GM21381 (cell line): ENCODE measurements around the gene PPY.
"Not testable (repeated sequence)": the region's sequence is repeated elsewhere in the genome, so short reads cannot be mapped to it uniquely, and the experiment has no call there.

Experiments
- ATAC-seq: cut with Tn5 transposase; IDR thresholded peaks from one replicate; pipeline ENCODE4 v1.9.1; 2021; ENCODE audit warnings: mild to moderate bottlenecking, moderate library complexity; ENCODE audit not compliant: unreplicated experiment

PPY gene

GRCh38 chr17:43942051-43942685 lies at the start of gene PPY:
PPY (minus strand) TSS chr17:43942476; CDS start chr17:43941654, 822 bp downstream.
- ATAC-seq, result no peak

- ATAC-seq, result no peak
These were observed 46.0 kb upstream of the PPY start for GRCh38 chr17:43988301-43988700.

DNA sequence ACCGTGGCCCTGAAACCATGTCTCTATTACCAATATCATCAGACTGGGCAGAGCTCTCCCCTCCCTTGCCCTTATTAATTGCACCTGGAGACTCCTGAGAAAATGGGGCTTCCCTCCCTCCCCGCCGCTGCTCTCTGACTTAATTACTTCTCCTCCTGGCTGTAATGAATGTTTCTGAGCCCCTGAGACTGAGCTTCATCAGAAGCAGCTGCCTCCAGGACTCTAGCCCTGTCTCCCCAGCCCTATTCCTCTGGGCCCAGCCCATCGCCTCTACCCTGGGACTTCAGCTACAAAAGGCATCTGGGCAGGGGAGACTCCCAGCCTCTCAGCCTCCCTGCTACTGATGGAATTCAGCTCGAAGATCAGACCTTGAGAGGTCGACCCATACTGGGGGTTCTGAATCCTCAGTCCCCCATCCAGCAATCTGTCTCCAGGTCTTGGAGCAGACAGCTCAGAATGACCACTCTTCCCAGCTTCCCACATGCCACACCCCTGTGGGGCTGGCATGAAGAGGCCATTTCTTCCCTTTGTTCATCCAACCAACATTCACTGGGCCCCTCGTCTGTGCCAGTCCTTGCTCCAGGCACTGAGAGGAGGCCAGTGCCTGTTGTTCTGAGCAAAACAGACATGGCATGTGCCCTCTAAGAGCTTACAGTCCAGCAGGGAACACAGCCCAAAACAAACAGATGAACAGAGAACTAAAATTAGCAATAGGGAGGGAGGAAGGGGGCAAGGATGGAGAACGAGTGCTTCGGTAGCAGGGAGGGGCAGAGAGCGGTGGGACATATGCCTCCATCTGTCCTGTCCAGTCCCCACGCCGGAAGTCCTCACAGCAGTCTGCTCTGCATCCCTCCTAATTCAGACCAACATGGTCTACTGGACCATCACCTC lies 45.1 kb upstream of the PPY start:
- no peak for ATAC-seq

GRCh38 chr17:43986225-43986981 lies 44.1 kb upstream of the PPY start:
- no peak for ATAC-seq

DNA sequence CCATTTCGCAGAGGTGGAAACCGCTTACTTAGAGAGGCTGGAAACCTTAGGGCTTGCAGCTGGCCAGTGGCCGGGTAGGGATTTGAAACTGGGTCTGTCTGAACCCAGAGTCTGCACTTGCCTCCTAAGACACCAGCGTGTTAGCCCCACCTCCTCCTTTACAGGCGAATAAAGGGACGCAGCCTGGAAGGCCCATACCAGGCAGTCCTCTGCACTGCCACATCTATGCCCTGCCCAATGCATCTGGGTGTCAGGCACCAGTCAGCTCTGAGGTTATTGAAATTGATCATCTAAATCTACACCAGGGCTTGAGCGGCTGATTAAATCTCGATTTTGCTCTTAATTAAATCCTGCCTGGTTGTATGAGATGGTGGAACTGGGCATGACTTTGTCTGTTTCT lies 42.2 kb upstream of the PPY start:
- ATAC-seq, result no peak

- no peak for ATAC-seq
These were observed 41.5 kb upstream of the PPY start for GRCh38 chr17:43983515-43984411.

GRCh38 chr17:43983196-43983514 lies 40.9 kb upstream of the PPY start:
- ATAC-seq, result no peak

DNA sequence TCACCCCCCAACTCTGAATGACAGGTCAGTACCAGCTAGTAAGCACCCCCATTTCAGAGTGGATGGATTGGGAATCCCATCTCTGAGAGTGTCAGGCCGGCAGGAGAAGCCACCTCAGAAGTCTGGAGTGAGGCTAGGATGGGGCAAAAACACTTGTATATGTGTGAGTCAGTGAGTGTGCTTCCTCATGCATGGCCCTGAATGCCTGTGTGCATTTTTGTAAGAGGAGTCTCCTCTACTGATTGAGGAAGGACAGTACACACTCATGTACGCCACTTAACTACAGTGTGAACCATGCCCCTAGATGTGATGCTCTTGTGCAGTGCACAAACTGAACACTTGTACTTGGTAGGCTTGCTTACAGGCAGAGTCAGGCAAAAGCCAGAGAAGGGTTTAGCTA lies 39.9 kb upstream of the PPY start:
- ATAC-seq, result no peak

DNA sequence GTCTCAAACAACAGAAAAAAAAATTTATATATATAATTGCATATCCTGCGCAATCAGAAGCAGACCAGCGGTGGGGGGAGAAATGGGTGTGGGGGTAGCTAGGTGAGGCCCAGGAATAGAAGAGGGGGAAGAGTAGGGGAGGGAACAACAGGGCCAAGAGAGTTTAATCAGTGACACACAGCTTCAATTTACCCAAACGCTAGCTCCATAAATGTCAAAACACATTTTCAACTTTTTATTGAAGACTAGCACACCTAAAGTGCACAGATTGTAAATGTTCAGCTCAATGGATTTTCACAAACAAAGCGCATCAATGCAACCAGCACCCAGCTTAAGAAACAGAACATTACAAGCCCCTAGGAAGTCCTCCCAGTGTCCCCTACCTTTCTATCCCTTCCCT lies 37.4 kb upstream of the PPY start:
- ATAC-seq, result no peak

GRCh38 chr17:43979011-43979410 lies 36.7 kb upstream of the PPY start:
- no peak for ATAC-seq

- ATAC-seq, result no peak
These were observed 35.8 kb upstream of the PPY start for GRCh38 chr17:43978078-43978477.

DNA sequence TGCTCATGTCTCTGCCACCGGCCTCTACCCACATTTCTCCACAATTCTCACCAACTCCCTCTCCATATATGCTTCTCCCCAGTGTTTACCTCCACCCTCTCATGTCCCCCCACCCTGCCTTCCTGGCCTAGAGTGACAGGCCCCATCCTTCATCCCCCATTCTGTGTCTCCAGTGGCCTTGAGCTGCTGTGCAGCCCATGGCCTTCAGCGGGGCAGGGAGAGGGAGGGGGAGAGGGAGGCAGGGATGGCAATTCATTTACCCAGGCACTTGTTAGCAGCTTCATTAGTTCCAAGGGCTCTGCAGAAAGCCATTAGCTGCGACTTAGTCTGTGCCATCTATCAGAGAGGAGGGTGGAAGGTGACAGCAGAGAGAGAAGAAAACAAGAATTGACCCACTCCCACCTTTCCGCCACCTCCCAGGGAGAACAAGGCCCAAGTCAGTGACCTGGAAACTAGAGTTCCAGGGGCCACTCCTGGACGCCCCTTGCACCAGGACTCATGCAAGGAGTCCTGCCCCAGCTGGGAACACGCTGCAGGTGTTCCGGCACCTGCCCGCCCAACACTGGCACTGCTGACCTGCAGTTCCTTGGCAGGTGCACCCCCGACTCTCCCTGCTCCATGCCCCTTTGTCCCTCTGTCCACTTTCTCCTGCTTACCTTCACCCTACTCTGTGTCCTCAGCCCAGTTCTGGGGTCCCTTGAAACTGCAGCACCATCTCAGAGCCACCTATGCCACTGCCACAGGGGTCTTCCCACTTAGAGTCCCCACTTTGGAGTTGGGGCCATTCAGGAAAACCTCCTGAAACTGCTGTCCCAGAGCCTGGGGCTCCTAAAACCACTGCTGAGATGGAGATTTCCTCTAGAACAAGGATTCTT lies 34.9 kb upstream of the PPY start:
- no peak for ATAC-seq

- no peak for ATAC-seq
These were observed 33.6 kb upstream of the PPY start for GRCh38 chr17:43975898-43976297.

DNA sequence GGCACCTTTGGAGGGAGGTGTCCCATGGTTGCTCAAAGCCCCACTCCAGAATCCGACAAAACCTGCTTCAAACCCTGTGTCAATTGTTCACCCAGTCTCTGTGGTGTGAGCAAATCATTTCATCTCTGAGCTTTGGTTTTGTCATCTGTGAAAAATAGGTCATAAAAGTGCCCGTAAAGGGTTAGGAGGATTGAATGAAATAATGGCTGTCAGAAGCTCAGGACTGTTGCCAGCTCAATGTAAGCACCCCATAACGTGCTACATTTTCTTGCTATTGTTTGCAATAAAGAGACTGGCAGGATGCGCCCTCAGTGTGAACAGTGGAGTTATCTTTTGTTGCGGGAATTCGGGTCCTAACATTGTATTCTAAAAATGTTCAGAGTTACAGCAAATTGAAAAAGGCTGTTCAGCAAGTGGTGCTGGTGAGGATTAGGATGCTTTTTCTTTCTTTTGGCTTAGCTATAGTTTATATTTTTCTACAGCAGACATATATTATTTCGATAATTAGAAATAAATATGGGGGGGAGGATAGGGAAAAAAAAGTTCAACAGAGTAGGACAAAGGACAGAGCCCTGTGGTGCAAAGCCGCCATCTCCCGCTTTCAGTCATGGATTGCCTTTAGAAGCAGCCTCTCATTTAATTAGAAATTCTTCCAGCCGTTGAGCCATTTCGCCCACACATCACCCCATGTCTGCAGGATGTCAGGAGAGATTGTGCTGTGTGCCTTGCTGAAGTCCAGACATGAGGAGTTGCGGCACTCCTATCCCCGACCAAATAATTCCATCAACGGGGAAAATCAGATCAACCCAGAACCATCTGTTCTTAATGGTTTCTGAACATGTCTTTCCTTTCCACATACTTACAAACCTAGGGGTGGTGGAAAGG lies 32.3 kb upstream of the PPY start:
- no peak for ATAC-seq

- not testable (repeated sequence) for ATAC-seq
These were observed 30.4 kb upstream of the PPY start for GRCh38 chr17:43972444-43973212.

GRCh38 chr17:43971436-43971835 lies 29.2 kb upstream of the PPY start:
- ATAC-seq, result not testable (repeated sequence)

DNA sequence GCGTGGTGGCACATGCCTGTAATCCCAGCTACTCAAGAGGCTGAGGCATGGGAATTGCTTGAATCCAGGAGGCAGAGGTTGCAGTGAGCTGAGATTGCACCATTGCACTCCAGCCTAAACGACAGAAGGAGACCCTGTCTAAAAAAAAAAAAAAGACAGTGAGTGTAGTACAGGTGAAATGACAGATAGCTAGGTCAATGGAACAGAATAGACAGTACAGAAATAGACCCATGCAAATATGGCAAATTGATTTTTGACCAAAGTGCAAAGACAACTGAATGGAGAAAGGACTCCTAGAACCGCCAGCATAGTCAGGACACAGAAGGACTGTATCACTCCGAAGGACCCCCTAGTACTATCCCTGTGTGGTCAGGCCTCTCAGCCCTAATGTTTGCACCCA lies 28.1 kb upstream of the PPY start:
- ATAC-seq, result no peak

DNA sequence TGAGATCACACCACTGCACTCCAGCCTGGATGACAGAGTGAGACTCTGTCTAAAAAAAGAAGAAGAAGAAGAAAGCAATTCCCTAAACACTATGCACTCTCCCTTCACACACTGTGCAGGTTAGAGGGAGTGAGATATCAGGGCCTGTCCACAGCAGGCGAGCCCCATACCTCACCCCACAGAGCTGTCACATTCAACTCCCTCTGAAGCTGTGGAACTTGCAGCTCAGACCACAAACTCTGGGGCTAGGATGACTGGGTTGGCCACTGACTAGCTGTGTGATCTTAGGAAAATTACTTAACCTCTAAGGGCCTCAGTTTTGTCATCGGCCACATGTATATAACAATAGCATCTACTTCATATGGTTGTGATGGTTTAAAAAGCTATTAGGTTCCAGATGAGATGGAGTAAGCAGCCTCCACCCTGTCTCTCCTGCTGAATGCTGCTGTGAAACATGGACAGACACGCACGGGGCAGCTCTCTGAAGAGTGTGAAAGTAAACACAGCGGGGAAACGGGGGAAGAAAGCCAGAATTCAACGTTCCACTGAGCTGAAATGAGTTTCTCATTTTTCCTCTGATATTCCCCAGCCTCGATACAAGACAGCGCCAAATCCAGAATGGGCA lies 25.1 kb upstream of the PPY start:
- no peak for ATAC-seq
